ENCODE measurements around the gene CASQ1. TPM values are rescaled to one million over a fixed set of nuclear protein-coding genes. Genes with fewer than 3 reads are reported as not detected.

The CASQ1 gene
- total RNA-seq, 2 donors from 2014 or later, result 0.29 to 0.77 TPM

DNA sequence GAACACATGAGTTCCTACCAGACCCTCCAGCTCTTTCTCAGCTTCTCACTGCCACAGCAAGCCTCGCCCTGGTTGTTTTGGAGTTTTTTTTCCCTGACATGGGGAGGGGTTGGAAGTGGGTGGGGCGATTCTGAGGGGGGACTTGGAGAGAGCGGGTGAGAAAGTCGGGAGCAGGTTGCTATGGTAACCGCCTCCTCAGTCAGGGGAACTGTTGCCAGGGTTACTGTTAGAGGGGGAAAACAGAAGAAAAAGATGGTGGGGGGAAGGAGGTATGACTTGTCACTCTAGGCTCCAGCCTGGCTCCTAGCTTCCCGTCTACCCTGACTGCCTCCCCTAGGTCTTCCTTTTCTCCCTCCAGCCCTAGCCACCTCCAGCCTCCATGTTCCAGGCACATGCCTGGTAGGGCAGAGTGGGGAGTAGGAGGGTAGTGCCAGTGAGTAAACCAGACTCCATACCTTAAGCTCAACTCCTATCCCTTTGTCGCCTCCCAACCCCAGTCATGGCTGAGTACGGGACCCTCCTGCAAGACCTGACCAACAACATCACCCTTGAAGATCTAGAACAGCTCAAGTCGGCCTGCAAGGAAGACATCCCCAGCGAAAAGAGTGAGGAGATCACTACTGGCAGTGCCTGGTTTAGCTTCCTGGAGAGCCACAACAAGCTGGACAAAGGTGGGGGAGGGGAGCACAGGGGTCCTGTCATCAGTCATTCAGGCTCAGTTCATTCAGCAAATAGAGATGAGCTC is 20.8 kb downstream of the CASQ1 start:
- H3K4me3 Mint-ChIP-seq, result no peak overlapping the region
- H3K27ac Mint-ChIP-seq, result peak overlapping the region; percentile 15
- Histone ChIP-seq H3K27ac (ENCODE audit: low read depth, low read length) (peak overlapping the region; percentile 69), H3K4me3 (ENCODE audit: low read length) (no peak overlapping the region), H3K9ac (ENCODE audit: extremely low read depth, low read length, poor library complexity, severe bottlenecking) (no peak overlapping the region), H3K36me3 (ENCODE audit: control insufficient read depth, insufficient read depth, low read length) (peaks cover 65% of the 10 kb centered on the region), H3K27me3 (ENCODE audit: control insufficient read depth, insufficient read depth, low read length, poor library complexity, severe bottlenecking) (no peaks in the 10 kb centered on the region), H3K4me1 (ENCODE audit: control insufficient read depth, insufficient read depth, low read length) (peaks cover 11% of the 10 kb centered on the region), H3K9me3 (ENCODE audit: control insufficient read depth, low read length) (no peaks in the 10 kb centered on the region)
- H3K9me3 Mint-ChIP-seq, result no peaks in the 10 kb centered on the region
- H3K36me3 Mint-ChIP-seq (ENCODE audit: low read depth), result peaks cover 55% of the 10 kb centered on the region
- TF ChIP-seq CTCF (conservative IDR thresholded peaks at IDR 0.05), result no peak
- WGBS, 2 experiments (ENCODE audit: insufficient coverage in 1 of 2, insufficient read length in 1 of 2), result 83 to 90% methylated on average over 4 to 10 of the region's 10 CpGs
- peaks cover 56% of the 10 kb centered on the region for H3K4me1 Mint-ChIP-seq
- DNase-seq, result no peak
- H3K27me3 Mint-ChIP-seq (ENCODE audit: insufficient read depth), result no peaks in the 10 kb centered on the region

DNA sequence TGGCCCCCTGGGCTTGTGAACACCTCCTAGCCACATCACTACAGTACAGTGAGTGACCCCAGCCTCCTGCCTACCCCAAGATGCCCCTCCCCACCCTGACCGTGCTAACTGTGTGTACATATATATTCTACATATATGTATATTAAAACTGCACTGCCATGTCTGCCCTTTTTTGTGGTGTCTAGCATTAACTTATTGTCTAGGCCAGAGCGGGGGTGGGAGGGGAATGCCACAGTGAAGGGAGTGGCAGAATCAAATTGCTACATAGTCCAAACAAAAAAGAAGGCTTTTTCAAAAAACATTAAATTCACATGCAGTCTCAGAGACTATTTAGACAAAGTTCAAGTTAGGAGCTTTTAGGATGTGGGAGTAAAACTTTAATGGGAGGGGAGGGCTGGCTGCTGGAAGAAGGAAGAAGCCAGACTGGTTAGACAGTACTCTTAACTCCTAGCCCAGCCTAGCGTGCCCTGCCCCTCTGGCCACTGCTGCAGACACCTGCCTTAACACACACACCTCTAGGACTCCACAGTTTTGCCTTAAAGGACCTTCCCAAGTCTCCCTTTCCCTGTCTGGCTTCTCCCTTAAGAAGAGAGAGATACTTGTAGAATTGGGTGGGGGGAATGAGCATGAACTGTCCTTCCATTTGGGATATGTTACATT is 24.2 kb downstream of the CASQ1 start:
- H3K4me1 ChIP-seq (ENCODE audit: control insufficient read depth, insufficient read depth, low read length), result peaks cover 7% of the 10 kb centered on the region
- H3K27ac ChIP-seq (ENCODE audit: low read depth, low read length), result no peak overlapping the region
- no peak overlapping the region for H3K4me3 ChIP-seq (ENCODE audit: low read length)
- peaks cover 68% of the 10 kb centered on the region for H3K36me3 Mint-ChIP-seq (ENCODE audit: low read depth)
- no peaks in the 10 kb centered on the region for H3K9me3 ChIP-seq (ENCODE audit: control insufficient read depth, low read length)
- peaks cover 43% of the 10 kb centered on the region for H3K4me1 Mint-ChIP-seq
- WGBS, 2 experiments (ENCODE audit: insufficient coverage in 1 of 2, insufficient read length in 1 of 2), result 95 to 100% methylated on average over 1 to 3 of the region's 3 CpGs
- no peak overlapping the region for H3K27ac Mint-ChIP-seq
- no peak for DNase-seq
- no peak overlapping the region for H3K9ac ChIP-seq (ENCODE audit: extremely low read depth, low read length, poor library complexity, severe bottlenecking)
- H3K27me3 Mint-ChIP-seq (ENCODE audit: insufficient read depth), result no peaks in the 10 kb centered on the region
- H3K9me3 Mint-ChIP-seq, result no peaks in the 10 kb centered on the region
- H3K36me3 ChIP-seq (ENCODE audit: control insufficient read depth, insufficient read depth, low read length), result peaks cover 85% of the 10 kb centered on the region
- no peak for TF ChIP-seq CTCF (conservative IDR thresholded peaks at IDR 0.05)
- no peak overlapping the region for H3K4me3 Mint-ChIP-seq
- no peaks in the 10 kb centered on the region for H3K27me3 ChIP-seq (ENCODE audit: control insufficient read depth, insufficient read depth, low read length, poor library complexity, severe bottlenecking)

DNA sequence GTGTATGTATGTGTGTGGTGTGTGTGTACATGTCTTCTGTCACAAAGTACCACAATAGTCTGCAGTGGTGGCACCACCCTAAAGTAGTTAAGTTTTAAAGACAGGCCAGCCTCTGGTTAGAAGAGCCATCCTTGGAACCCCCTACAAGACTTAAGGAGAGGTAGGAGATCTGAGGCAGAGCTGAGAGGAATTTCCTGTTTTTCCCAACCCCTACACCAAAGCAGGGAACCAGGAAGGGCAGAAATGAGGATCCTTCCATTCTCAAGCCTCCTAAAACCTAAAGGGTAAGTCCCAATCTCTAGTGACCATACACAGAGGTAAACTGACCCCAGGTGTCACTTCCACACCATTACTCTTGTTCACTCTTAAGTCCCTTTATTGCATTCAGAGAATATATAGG is 25.9 kb downstream of the CASQ1 start:
- Mint-ChIP-seq H3K4me3 (no peak overlapping the region), H3K36me3 (ENCODE audit: low read depth) (peaks cover 77% of the 10 kb centered on the region), H3K4me1 (peaks cover 26% of the 10 kb centered on the region), H3K27me3 (ENCODE audit: insufficient read depth) (no peaks in the 10 kb centered on the region), H3K9me3 (no peaks in the 10 kb centered on the region), H3K27ac (no peak overlapping the region)
- H3K27ac ChIP-seq (ENCODE audit: low read depth, low read length), result no peak overlapping the region
- H3K4me3 ChIP-seq (ENCODE audit: low read length), result no peak overlapping the region
- TF ChIP-seq CTCF (conservative IDR thresholded peaks at IDR 0.05), result no peak
- DNase-seq, result no peak
- no peak overlapping the region for H3K9ac ChIP-seq (ENCODE audit: extremely low read depth, low read length, poor library complexity, severe bottlenecking)
- H3K27me3 ChIP-seq (ENCODE audit: control insufficient read depth, insufficient read depth, low read length, poor library complexity, severe bottlenecking), result no peaks in the 10 kb centered on the region
- no peaks in the 10 kb centered on the region for H3K9me3 ChIP-seq (ENCODE audit: control insufficient read depth, low read length)
- peaks cover 7% of the 10 kb centered on the region for H3K4me1 ChIP-seq (ENCODE audit: control insufficient read depth, insufficient read depth, low read length)
- H3K36me3 ChIP-seq (ENCODE audit: control insufficient read depth, insufficient read depth, low read length), result peaks cover 94% of the 10 kb centered on the region

All from endodermal cell (in vitro differentiated cells).